Neural cell (in vitro differentiated cells): ENCODE results near the gene WWC1. TPM values are rescaled to one million over a fixed set of nuclear protein-coding genes. Genes with fewer than 3 reads are reported as not detected.

Experiments
- H2AFZ ChIP-seq: fragments of 200-600, 300-800 bp; sonication (generic), shearing (Covaris generic); 2 replicates; pipeline ENCODE4 v1.6.0; 2014; ENCODE audit warnings: low read depth, mild to moderate bottlenecking, antibody characterized with exemption, low read length, moderate library complexity
- H3F3A ChIP-seq: fragments of 200-600 bp; shearing (Covaris generic); 2 replicates; pipeline ENCODE4 v1.6.1; 2016; ENCODE audit warnings: mild to moderate bottlenecking, moderate library complexity, mixed read lengths, antibody characterized with exemption, low read length; ENCODE audit not compliant: insufficient read depth, poor library complexity, severe bottlenecking
- H3K27ac ChIP-seq: fragments of 200-600, 300-800 bp; sonication (generic), shearing (Covaris generic); 2 replicates; pipeline ENCODE4 v1.5.1; 2014; ENCODE audit warnings: mild to moderate bottlenecking, low read length, moderate library complexity
- H3K27me3 ChIP-seq: fragments of 300-800, 200-600 bp; sonication (generic), shearing (Covaris generic); 2 replicates; pipeline ENCODE4 v1.6.0; 2014; ENCODE audit warnings: mild to moderate bottlenecking, low read depth, low read length, moderate library complexity; ENCODE audit not compliant: insufficient read depth
- H3K36me3 ChIP-seq: fragments of 300-800, 200-600 bp; sonication (generic), shearing (Covaris generic); 2 replicates; pipeline ENCODE4 v1.5.1; 2014; ENCODE audit warnings: mild to moderate bottlenecking, antibody characterized with exemption, low read length, moderate library complexity; ENCODE audit not compliant: insufficient read depth
- H3K4me2 ChIP-seq: fragments of 300-800, 200-600 bp; sonication (generic), shearing (Covaris generic); 2 replicates; pipeline ENCODE4 v1.6.0; 2014; ENCODE audit warnings: mild to moderate bottlenecking, low read length
- H3K4me3 ChIP-seq: fragments of 300-800, 200-600 bp; sonication (generic), shearing (Covaris generic); 2 replicates; pipeline ENCODE4 v1.5.1; 2014; ENCODE audit warnings: mild to moderate bottlenecking, low read length, moderate library complexity
- H3K79me2 ChIP-seq: fragments of 200-600 bp; shearing (Covaris generic); replicated peaks from 2 replicates; pipeline ENCODE4 v1.6.0; 2014; ENCODE audit warnings: mild to moderate bottlenecking, low read length, moderate library complexity; ENCODE audit not compliant: insufficient read depth
- H3K9ac ChIP-seq: fragments of 300-800, 200-600 bp; sonication (generic), shearing (Covaris generic); 2 replicates; pipeline ENCODE4 v1.6.1; 2016; ENCODE audit warnings: mild to moderate bottlenecking, low read length, mixed read lengths
- H3K9me2 ChIP-seq: fragments of 200-600 bp; shearing (Covaris generic); 2 replicates; pipeline ENCODE4 v1.6.1; 2016; ENCODE audit warnings: mild to moderate bottlenecking, low read length, mixed read lengths; ENCODE audit not compliant: insufficient read depth
- H3K9me3 ChIP-seq: fragments of 200-600, 300-800 bp; sonication (generic), shearing (Covaris generic); 2 replicates; pipeline ENCODE4 v1.6.1; 2016; ENCODE audit warnings: mild to moderate bottlenecking, mixed run types, low read length, moderate library complexity, mixed read lengths
- H4K20me1 ChIP-seq: fragments of 200-600 bp; shearing (Covaris generic); 2 replicates; pipeline ENCODE4 v1.6.1; 2016; ENCODE audit warnings: mild to moderate bottlenecking, mixed run types; ENCODE audit not compliant: insufficient read depth
- EP300 ChIP-seq: fragments of 450-650 bp; conservative IDR thresholded peaks from 2 replicates; pipeline ENCODE4 v1.6.1; 2014; ENCODE audit warnings: antibody characterized with exemption, mild to moderate bottlenecking, moderate library complexity; ENCODE audit not compliant: poor library complexity, severe bottlenecking
- EZH2 ChIP-seq: fragments of 200-600, 300-800 bp; shearing (Covaris generic), sonication (generic); IDR thresholded peaks from 2 replicates; pipeline ENCODE4 v1.6.1; 2014; ENCODE audit warnings: antibody characterized with exemption, low read length, borderline replicate concordance, mild to moderate bottlenecking; ENCODE audit not compliant: insufficient read depth, poor library complexity, severe bottlenecking
- MXI1 ChIP-seq: fragments of 450-650 bp; conservative IDR thresholded peaks from 2 replicates; pipeline ENCODE4 v1.6.1; 2014; ENCODE audit warnings: antibody characterized with exemption, mild to moderate bottlenecking; ENCODE audit not compliant: poor library complexity, severe bottlenecking
- POLR2AphosphoS5 ChIP-seq: IDR thresholded peaks from 2 replicates; pipeline ENCODE4 v1.6.1; 2012
- RAD21 ChIP-seq: fragments of 450-650 bp; conservative IDR thresholded peaks from 2 replicates; pipeline ENCODE4 v1.6.1; 2014; ENCODE audit warnings: antibody characterized with exemption, mild to moderate bottlenecking, moderate library complexity
- REST ChIP-seq: IDR thresholded peaks from 2 replicates; pipeline ENCODE4 v1.6.1; 2012; ENCODE audit warnings: borderline replicate concordance
- SMC3 ChIP-seq: fragments of 450-650 bp; conservative IDR thresholded peaks from 2 replicates; pipeline ENCODE4 v1.6.1; 2014; ENCODE audit warnings: antibody characterized with exemption, mild to moderate bottlenecking, moderate library complexity; ENCODE audit not compliant: poor library complexity
- TAF1 ChIP-seq: IDR thresholded peaks from 2 replicates; pipeline ENCODE4 v1.6.1; 2012; ENCODE audit warnings: low read depth
- polyA plus RNA-seq: library from polyadenylated mRNA; depleted of rRNA; stranded (reverse); fragments of >200 nt; gene quantifications from 2 replicates; pipeline ENCODE4 v1.2.3, GENCODE V29; 2014
- TF ChIP-seq, protein P1 (sequence below): fragments of 450-650 bp; IDR thresholded peaks from 2 replicates; pipeline ENCODE4 v1.5.1; 2014; ENCODE audit warnings: antibody characterized with exemption, mild to moderate bottlenecking, moderate library complexity; ENCODE audit not compliant: poor library complexity, severe bottlenecking

WWC1 gene
- polyA plus RNA-seq, 1 donor from 2014 or later = 0.97 TPM

- Histone ChIP-seq H3K4me3 (no peak overlapping the region), H2AFZ (no peak overlapping the region), H4K20me1 (no peaks in the 10 kb centered on the region), H3K9me3 (no peaks in the 10 kb centered on the region), H3K79me2 (no peaks in the 10 kb centered on the region), H3K9me2 (no peaks in the 10 kb centered on the region), H3K36me3 (no peaks in the 10 kb centered on the region), H3F3A (no peaks in the 10 kb centered on the region), H3K27ac (no peak overlapping the region), H3K4me2 (no peak overlapping the region), H3K9ac (no peak overlapping the region), H3K27me3 (no peaks in the 10 kb centered on the region)
- TF ChIP-seq TAF1 (no peak), POLR2AphosphoS5 (no peak), RAD21 (no peak), MXI1 (no peak), EP300 (no peak), SMC3 (no peak), EZH2 (no peak), REST (no peak)
- TF ChIP-seq, protein P1, sequence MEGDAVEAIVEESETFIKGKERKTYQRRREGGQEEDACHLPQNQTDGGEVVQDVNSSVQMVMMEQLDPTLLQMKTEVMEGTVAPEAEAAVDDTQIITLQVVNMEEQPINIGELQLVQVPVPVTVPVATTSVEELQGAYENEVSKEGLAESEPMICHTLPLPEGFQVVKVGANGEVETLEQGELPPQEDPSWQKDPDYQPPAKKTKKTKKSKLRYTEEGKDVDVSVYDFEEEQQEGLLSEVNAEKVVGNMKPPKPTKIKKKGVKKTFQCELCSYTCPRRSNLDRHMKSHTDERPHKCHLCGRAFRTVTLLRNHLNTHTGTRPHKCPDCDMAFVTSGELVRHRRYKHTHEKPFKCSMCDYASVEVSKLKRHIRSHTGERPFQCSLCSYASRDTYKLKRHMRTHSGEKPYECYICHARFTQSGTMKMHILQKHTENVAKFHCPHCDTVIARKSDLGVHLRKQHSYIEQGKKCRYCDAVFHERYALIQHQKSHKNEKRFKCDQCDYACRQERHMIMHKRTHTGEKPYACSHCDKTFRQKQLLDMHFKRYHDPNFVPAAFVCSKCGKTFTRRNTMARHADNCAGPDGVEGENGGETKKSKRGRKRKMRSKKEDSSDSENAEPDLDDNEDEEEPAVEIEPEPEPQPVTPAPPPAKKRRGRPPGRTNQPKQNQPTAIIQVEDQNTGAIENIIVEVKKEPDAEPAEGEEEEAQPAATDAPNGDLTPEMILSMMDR = no peak
These were observed 134.8 kb downstream of the WWC1 start for GRCh38 chr5:168426007-168426863.

DNA sequence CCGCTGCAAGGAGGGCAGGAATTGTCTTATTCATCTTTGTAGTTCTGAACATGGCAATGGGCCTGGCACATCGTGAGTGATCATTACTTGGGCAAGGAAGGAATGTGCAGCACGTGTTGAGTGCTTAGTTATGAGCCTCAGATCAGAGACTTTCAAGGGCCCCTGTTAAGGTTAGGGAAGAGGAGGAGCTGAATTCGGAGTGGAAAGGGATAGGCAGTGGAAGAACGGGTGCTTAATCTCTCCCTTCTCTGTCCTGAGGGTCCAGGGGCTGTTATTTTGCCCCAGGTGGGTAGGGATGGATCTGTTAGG lies 135.4 kb downstream of the WWC1 start:
- Histone ChIP-seq H3K27ac (no peak overlapping the region), H3K27me3 (no peaks in the 10 kb centered on the region), H3K9me3 (no peaks in the 10 kb centered on the region), H3F3A (no peaks in the 10 kb centered on the region), H3K79me2 (no peaks in the 10 kb centered on the region), H3K36me3 (no peaks in the 10 kb centered on the region), H3K9me2 (no peaks in the 10 kb centered on the region), H3K9ac (no peak overlapping the region), H2AFZ (no peak overlapping the region), H3K4me2 (no peak overlapping the region), H4K20me1 (no peaks in the 10 kb centered on the region), H3K4me3 (no peak overlapping the region)
- TF ChIP-seq SMC3 = no peak
- TF ChIP-seq TAF1 = no peak
- no peak for TF ChIP-seq RAD21
- TF ChIP-seq REST = no peak
- TF ChIP-seq MXI1 = no peak
